GM12878 (cell line): ENCODE results near the gene MYD88. TPM values are rescaled to one million over a fixed set of nuclear protein-coding genes. Genes with fewer than 3 reads are reported as not detected.

Source experiments
- ATAC-seq: fragments of 200-7000 bp; cut with Tn5 transposase; 3 replicates; pipeline ENCODE4 v1.9.1; 2020; ENCODE audit warnings: mild to moderate bottlenecking, moderate library complexity
- BruUV-seq: library from RNA; stranded (reverse); fragments of 400-500 nt; replicated peaks from 2 replicates; lab custom pipeline; 2021; lab: Mats Ljungman, UMichigan
- CTCF ChIA-PET: fragments of 300-600 bp; sonication (Branson Sonifier 250); formaldehyde crosslinking; extraction: SDS; loops from one replicate; lab custom pipeline; 2021; ENCODE audit warnings: inconsistent platforms; lab: Yijun Ruan, JAX
- POLR2A ChIA-PET: fragments of 350-600 bp; formaldehyde crosslinking; extraction: SDS; loops from one replicate; lab custom pipeline; 2021; ENCODE audit warnings: inconsistent platforms; lab: Charles Lee
- RAD21 ChIA-PET: fragments of 300-600 bp; sonication (Branson Sonifier 250); formaldehyde crosslinking; loops from one replicate; lab custom pipeline; 2023; ENCODE audit warnings: antibody characterized with exemption; ENCODE audit not compliant: unreplicated experiment; lab: Charles Lee
- SMC1A ChIA-PET: fragments of 300-600 bp; sonication (Branson Sonifier 250); formaldehyde crosslinking; loops from one replicate; lab custom pipeline; 2023; ENCODE audit not compliant: unreplicated experiment, uncharacterized antibody; lab: Charles Lee
- DNase-seq: peaks from one replicate; pipeline ENCODE4 v3.0.0-alpha.2; 2011; ENCODE audit warnings: low read depth, low spot score
- FAIRE-seq: peaks from 3 replicates; lab custom pipeline; 2011; peaks lifted over from hg19 to GRCh38; lab: Jason Lieb, UNC
- H2AFZ ChIP-seq: 2 replicates; pipeline ENCODE4 v1.6.0; 2011; ENCODE audit warnings: low read depth, low read length, control low read depth; ENCODE audit not compliant: control insufficient read depth
- H3K27ac ChIP-seq: 2 replicates; pipeline ENCODE4 v1.5.1; 2011; ENCODE audit warnings: control low read depth; ENCODE audit not compliant: control insufficient read depth, insufficient read depth
- H3K27me3 ChIP-seq, 2 experiments: replicated peaks in 1 of 2; 2 replicates each; pipeline versions ENCODE4 v1.6.0 to v1.6.1; 2011; ENCODE audit warnings: low read length in 1 of 2; ENCODE audit not compliant: control insufficient read depth in 2 of 2, insufficient read depth in 2 of 2
- H3K36me3 ChIP-seq, 2 experiments: 2 replicates each; pipeline ENCODE4 v1.5.1; 2011; ENCODE audit warnings: low read length in 1 of 2; ENCODE audit not compliant: control insufficient read depth in 2 of 2, insufficient read depth in 2 of 2
- H3K4me1 ChIP-seq: 2 replicates; pipeline ENCODE4 v1.6.1; 2011; ENCODE audit warnings: mild to moderate bottlenecking, low read length, moderate library complexity, mixed read lengths; ENCODE audit not compliant: control insufficient read depth, insufficient read depth
- H3K4me2 ChIP-seq: 2 replicates; pipeline ENCODE4 v1.6.0; 2011; ENCODE audit warnings: control low read depth; ENCODE audit not compliant: control insufficient read depth, insufficient read depth
- H3K4me3 ChIP-seq: fragments of 200-600 bp; sonication (generic); 2 replicates; pipeline ENCODE4 v1.5.1; 2016
- H3K79me2 ChIP-seq: 2 replicates; pipeline ENCODE4 v1.6.0; 2011; ENCODE audit warnings: low read length; ENCODE audit not compliant: control insufficient read depth, insufficient read depth
- H3K9ac ChIP-seq: 2 replicates; pipeline ENCODE4 v1.8.0; 2011; ENCODE audit warnings: low read length, control low read depth, mixed read lengths; ENCODE audit not compliant: control insufficient read depth, insufficient read depth
- H3K9me3 ChIP-seq: replicated peaks from 3 replicates; pipeline ENCODE4 v1.5.1; 2011; ENCODE audit warnings: mild to moderate bottlenecking, low read length; ENCODE audit not compliant: control insufficient read depth, insufficient read depth
- H4K20me1 ChIP-seq: 2 replicates; pipeline ENCODE4 v1.6.0; 2011; ENCODE audit not compliant: control insufficient read depth, insufficient read depth
- IKZF1 ChIP-seq: fragments of 450-650 bp; conservative IDR thresholded peaks from 2 replicates; pipeline ENCODE4 v1.6.1; 2017; ENCODE audit warnings: antibody characterized with exemption, mild to moderate bottlenecking
- MEF2A ChIP-seq: IDR thresholded peaks from 2 replicates; pipeline ENCODE4 v1.6.1; 2011; ENCODE audit warnings: low read depth, mild to moderate bottlenecking, low read length, moderate library complexity; ENCODE audit not compliant: insufficient read depth
- POU2F2 ChIP-seq: IDR thresholded peaks from 3 replicates; pipeline ENCODE4 v1.6.1; 2011; ENCODE audit warnings: low read depth, mild to moderate bottlenecking, low read length, borderline replicate concordance
- RAD51 ChIP-seq: fragments of 450-650 bp; IDR thresholded peaks from 2 replicates; pipeline ENCODE4 v1.6.1; 2016; ENCODE audit warnings: moderate library complexity, mild to moderate bottlenecking, inconsistent platforms
- SP1 ChIP-seq: IDR thresholded peaks from one replicate; pipeline ENCODE4 v1.6.1; 2011; ENCODE audit warnings: low read depth, low read length
- YBX1 ChIP-seq: fragments of 450-650 bp; IDR thresholded peaks from 2 replicates; pipeline ENCODE4 v1.6.1; 2016; ENCODE audit warnings: antibody characterized with exemption
- WGBS: methylation state at CpG from one replicate; pipeline ENCODE4 v1.1.6; 2016; ENCODE audit warnings: low lambda C conversion rate; ENCODE audit not compliant: insufficient replicate concordance, insufficient coverage; ENCODE audit errors: missing lambda C conversion rate; 5-methylcytosine and 5-hydroxymethylcytosine counted together
- in situ Hi-C: fragments of 300-500 bp; cut with MboI; formaldehyde crosslinking; loops from 9 replicates; pipeline ENCODE4 v1.14.3; 2018; ENCODE audit warnings: mixed read lengths
- intact Hi-C: fragments of 100-400 bp; cut with micrococcal nuclease; formaldehyde crosslinking; loops from one replicate; pipeline ENCODE4 v1.14.2; 2022; ENCODE audit not compliant: unreplicated experiment
- polyA plus RNA-seq, 11 experiments: library from polyadenylated mRNA; depleted of rRNA in 4 of 11; unstranded in 6 of 11; stranded (reverse) in 5 of 11; fragments of >200 nt; fragmentation: Nextera tagmentation in 4 of 11; fragmentation: Illumina TruSeq in 1 of 11; extraction: Ambion mirVana in 4 of 11; extraction: Trizol in 1 of 11; gene quantifications; 1 replicate in 1 of 11; 2 replicates in 10 of 11; pipeline versions ENCODE4 v1.2.1 to v1.2.3, GENCODE V29; 2011 to 2016; ENCODE audit warnings: inconsistent platforms in 2 of 11, missing spikeins in 2 of 11, low read depth in 1 of 11
- total RNA-seq, 4 experiments: library from RNA; depleted of rRNA in 3 of 4; stranded (reverse); fragments of >200 nt in 3 of 4; fragmentation: Illumina TruSeq in 1 of 4; extraction: Trizol in 1 of 4; gene quantifications; 2 replicates each; pipeline versions ENCODE4 v1.2.1 to v1.2.3, GENCODE V29; 2013 to 2021
- TF ChIP-seq, protein P1 (sequence below): fragments of 450-650 bp; formaldehyde crosslinking; IDR thresholded peaks from 2 replicates; pipeline ENCODE4 v1.4.0; 2022; ENCODE audit warnings: mild to moderate bottlenecking, moderate library complexity
- TF ChIP-seq, protein P2 (sequence below): fragments of 450-650 bp; IDR thresholded peaks from 2 replicates; pipeline ENCODE4 v1.6.1; 2017; ENCODE audit warnings: mild to moderate bottlenecking
- TF ChIP-seq, protein P3 (sequence below): fragments of 450-650 bp; IDR thresholded peaks from 2 replicates; pipeline ENCODE4 v1.6.1; 2017; ENCODE audit warnings: mild to moderate bottlenecking, low read depth, inconsistent platforms; ENCODE audit not compliant: poor library complexity, severe bottlenecking

The MYD88 gene
- total and polyA plus RNA-seq, 10 of the 15 experiments (the other 5 are each of a cell fraction or from before 2014, with no cell fraction given), result 5.5 to 84.8 (median 67.5) TPM

DNA sequence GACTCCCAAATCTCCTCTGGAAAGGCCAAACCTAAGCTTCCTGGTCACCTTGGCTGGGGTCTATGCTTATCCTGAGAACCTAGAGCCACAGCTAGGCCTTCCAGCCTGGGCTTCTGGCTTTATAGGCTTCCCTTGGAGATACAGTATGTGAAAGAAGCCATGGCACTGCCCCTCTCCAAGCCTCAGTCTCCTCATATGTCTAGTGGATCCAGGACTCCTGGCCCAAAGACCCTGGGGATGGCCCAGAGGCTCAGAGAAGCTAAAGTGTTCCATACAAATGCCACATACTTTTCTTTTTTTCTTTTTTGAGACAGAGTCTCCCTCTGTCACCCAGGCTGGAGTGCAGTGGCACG, 10.2 kb upstream of the MYD88 start:
- intact Hi-C loops, result no loop called here
- RAD21 ChIA-PET, result interaction anchor here (1.1 kb wide), 1 partner anchor 119 kb away, joined by 3 read pairs; no protein-coding TSS in a partner anchor
- Histone ChIP-seq H3K36me3 (peaks cover 24 to 57% of the 10 kb centered on the region in 2 experiments), H3K4me2 (no peak overlapping the region), H3K79me2 (peaks cover 1% of the 10 kb centered on the region), H3K27ac (no peak overlapping the region), H2AFZ (no peak overlapping the region), H3K4me3 (no peak overlapping the region), H3K9ac (no peak overlapping the region), H4K20me1 (peaks cover 5% of the 10 kb centered on the region), H3K4me1 (peaks cover 15% of the 10 kb centered on the region), H3K27me3 (no peaks in the 10 kb centered on the region), H3K9me3 (no peaks in the 10 kb centered on the region)
- in situ Hi-C loops, result no loop called here
- TF ChIP-seq POU2F2, result no peak
- no peak for TF ChIP-seq MEF2A
- TF ChIP-seq, protein P1, sequence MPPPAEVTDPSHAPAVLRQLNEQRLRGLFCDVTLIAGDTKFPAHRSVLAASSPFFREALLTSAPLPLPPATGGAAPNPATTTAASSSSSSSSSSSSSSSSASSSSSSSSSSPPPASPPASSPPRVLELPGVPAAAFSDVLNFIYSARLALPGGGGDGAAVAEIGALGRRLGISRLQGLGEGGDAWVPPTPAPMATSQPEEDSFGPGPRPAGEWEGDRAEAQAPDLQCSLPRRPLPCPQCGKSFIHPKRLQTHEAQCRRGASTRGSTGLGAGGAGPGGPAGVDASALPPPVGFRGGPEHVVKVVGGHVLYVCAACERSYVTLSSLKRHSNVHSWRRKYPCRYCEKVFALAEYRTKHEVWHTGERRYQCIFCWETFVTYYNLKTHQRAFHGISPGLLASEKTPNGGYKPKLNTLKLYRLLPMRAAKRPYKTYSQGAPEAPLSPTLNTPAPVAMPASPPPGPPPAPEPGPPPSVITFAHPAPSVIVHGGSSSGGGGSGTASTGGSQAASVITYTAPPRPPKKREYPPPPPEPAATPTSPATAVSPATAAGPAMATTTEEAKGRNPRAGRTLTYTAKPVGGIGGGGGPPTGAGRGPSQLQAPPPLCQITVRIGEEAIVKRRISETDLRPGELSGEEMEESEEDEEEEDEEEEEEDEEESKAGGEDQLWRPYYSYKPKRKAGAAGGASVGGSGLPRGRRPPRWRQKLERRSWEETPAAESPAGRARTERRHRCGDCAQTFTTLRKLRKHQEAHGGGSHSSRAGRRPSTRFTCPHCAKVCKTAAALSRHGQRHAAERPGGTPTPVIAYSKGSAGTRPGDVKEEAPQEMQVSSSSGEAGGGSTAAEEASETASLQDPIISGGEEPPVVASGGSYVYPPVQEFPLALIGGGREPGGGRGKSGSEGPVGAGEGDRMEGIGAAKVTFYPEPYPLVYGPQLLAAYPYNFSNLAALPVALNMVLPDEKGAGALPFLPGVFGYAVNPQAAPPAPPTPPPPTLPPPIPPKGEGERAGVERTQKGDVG, result no peak
- no peak for TF ChIP-seq YBX1
- TF ChIP-seq, protein P2, sequence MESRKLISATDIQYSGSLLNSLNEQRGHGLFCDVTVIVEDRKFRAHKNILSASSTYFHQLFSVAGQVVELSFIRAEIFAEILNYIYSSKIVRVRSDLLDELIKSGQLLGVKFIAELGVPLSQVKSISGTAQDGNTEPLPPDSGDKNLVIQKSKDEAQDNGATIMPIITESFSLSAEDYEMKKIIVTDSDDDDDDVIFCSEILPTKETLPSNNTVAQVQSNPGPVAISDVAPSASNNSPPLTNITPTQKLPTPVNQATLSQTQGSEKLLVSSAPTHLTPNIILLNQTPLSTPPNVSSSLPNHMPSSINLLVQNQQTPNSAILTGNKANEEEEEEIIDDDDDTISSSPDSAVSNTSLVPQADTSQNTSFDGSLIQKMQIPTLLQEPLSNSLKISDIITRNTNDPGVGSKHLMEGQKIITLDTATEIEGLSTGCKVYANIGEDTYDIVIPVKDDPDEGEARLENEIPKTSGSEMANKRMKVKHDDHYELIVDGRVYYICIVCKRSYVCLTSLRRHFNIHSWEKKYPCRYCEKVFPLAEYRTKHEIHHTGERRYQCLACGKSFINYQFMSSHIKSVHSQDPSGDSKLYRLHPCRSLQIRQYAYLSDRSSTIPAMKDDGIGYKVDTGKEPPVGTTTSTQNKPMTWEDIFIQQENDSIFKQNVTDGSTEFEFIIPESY, result no peak
- no peak for TF ChIP-seq SP1
- no peak for TF ChIP-seq RAD51
- no peak for TF ChIP-seq IKZF1
- TF ChIP-seq, protein P3, sequence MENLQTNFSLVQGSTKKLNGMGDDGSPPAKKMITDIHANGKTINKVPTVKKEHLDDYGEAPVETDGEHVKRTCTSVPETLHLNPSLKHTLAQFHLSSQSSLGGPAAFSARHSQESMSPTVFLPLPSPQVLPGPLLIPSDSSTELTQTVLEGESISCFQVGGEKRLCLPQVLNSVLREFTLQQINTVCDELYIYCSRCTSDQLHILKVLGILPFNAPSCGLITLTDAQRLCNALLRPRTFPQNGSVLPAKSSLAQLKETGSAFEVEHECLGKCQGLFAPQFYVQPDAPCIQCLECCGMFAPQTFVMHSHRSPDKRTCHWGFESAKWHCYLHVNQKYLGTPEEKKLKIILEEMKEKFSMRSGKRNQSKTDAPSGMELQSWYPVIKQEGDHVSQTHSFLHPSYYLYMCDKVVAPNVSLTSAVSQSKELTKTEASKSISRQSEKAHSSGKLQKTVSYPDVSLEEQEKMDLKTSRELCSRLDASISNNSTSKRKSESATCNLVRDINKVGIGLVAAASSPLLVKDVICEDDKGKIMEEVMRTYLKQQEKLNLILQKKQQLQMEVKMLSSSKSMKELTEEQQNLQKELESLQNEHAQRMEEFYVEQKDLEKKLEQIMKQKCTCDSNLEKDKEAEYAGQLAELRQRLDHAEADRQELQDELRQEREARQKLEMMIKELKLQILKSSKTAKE, result no peak
- SMC1A ChIA-PET, result interaction anchor here (1.4 kb wide), 1 partner anchor 9 kb away, joined by 6 read pairs; no protein-coding TSS in a partner anchor
- no peak for ATAC-seq
- CTCF ChIA-PET, result interaction anchor here (0.8 to 6.0 kb wide), 4 partner anchors 10 to 169 kb away, joined by 3 to 54 read pairs (median 6); no protein-coding TSS in a partner anchor
- BruUV-seq, result no TSS peak
- no peak for DNase-seq
- no peak for FAIRE-seq
- WGBS, result 83% methylated on average over 1 of the region's 1 CpG
- POLR2A ChIA-PET, result no interaction called here
